ENCODE data around the gene S100A5.

S100A5 gene

DNA sequence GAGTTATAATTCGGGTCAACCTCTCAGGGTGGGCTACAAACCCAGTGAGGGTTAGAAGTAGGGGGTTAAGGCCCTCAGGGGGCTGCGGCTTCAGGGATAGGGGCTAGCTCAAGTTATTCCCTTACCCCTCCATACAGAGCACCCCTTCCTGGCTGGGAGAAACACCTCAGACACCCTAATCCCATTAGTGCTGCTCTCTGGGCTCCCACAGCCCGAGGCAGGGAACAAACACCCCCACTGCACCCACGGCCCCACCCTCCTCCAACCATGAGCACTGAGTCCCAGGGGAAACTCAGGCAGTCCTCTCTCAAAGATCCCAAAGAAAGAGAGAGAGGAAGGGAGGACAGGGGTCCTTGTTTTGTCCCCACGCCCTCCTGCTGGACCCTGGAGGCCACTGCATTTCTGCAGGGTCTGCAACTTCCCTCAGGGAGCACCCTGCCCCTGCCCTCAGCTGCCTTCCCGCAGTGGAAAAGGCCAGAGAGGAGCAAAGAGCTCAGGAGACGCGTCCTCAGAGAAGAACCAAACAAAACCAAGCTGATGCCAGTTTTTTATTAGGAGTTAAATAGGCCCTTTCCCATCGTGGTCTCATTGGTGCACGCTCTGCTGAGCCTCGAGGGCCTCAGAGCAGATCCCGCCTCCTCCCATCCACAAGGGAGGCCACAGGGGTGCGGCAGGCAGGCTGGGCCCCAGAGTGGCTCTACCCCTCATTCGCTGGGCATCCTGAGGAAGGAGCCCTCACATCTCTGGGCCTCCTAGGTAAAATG is 6.2 kb upstream of the S100A5 start:
- no peak for TF ChIP-seq CTCF (IDR thresholded peaks at IDR 0.05; ENCODE audit: insufficient read depth, low read depth, low read length, missing control alignments)
- H3K4me3 ChIP-seq (ENCODE audit: low read length), result no peak overlapping the region
- DNase-seq (ENCODE audit: low read depth), result peak; percentile 17

DNA sequence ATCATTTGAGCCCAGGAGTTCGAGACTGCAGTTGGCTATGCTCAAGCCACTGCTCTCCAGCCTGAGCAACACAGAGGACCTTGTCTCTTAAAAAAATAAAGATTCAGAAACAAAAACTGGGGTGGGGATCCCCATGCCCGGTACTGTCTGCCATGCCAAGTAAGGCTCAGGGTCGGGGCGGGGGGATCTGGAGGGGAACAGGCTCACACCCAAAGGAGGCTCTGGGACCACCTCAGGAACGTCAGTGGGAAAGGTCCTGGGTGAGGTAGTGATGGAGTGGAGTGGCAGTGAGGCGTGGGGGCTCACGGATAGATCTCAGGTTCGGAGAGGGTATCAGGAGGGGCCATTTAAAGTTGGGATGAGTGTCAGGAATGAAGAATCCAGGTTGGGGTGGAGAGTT is 5.6 kb upstream of the S100A5 start:
- no peak for DNase-seq (ENCODE audit: low read depth)
- H3K4me3 ChIP-seq (ENCODE audit: low read length), result no peak overlapping the region
- TF ChIP-seq CTCF (IDR thresholded peaks at IDR 0.05; ENCODE audit: insufficient read depth, low read depth, low read length, missing control alignments), result no peak

- TF ChIP-seq CTCF (IDR thresholded peaks at IDR 0.05; ENCODE audit: insufficient read depth, low read depth, low read length, missing control alignments), result no peak
- H3K4me3 ChIP-seq (ENCODE audit: low read length), result no peak within 1 kb of the TSS
- DNase-seq (ENCODE audit: low read depth), result peak; percentile 94
Observed at GRCh38 chr1:153545067-153546055, 4.6 kb upstream of the S100A5 start, which contains the start of gene S100A4. Gene S100A4 (minus strand): TSS chr1:153545806. CDS start chr1:153544794, 1,012 bp downstream.

- no peak overlapping the region for H3K4me3 ChIP-seq (ENCODE audit: low read length)
- TF ChIP-seq CTCF (IDR thresholded peaks at IDR 0.05; ENCODE audit: insufficient read depth, low read depth, low read length, missing control alignments), result no peak
- peak; percentile 4 for DNase-seq (ENCODE audit: low read depth)
Observed at GRCh38 chr1:153544453-153545066, 3.8 kb upstream of the S100A5 start.

GRCh38 chr1:153543736-153544135 is 3.0 kb upstream of the S100A5 start:
- H3K4me3 ChIP-seq (ENCODE audit: low read length), result no peak overlapping the region
- TF ChIP-seq CTCF (IDR thresholded peaks at IDR 0.05; ENCODE audit: insufficient read depth, low read depth, low read length, missing control alignments), result no peak
- DNase-seq (ENCODE audit: low read depth), result no peak

DNA sequence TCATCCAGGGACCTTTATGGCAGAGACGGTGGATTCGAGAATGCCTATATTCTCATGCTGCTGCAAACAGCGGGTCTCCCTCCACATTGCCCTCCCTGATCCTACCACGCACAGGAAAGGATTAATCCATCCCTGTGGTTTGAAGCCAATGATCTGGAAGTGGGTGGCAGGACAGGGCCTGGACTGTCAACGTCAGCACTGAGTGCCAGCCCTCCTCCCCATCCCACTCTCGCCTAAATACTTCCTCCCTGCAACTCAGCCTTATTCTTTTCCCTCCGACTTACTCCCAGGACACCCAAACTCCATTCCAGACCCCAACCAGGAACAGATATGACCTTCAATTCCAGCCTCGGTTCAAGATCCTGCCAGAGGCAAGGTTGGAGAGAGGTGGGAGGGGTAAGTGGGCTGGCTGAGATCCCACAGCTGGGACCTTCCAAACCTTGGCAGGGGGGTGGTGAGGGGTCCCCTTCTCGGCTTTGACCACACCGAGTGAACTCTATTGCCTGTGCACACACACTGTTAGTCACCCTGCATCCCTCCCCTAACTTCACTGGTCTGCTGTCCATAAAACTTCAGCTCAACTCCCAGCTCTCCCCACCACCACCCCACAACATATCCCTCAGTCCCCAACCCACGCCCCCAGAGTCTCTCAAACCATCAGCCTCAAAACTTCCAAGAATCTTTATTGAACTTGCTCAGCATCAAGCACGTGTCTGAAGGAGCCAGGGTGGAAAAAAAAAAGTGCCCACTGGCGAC is 2.4 kb upstream of the S100A5 start:
- H3K4me3 ChIP-seq (ENCODE audit: low read length), result no peak overlapping the region
- DNase-seq (ENCODE audit: low read depth), result peak; percentile 1
- no peak for TF ChIP-seq CTCF (IDR thresholded peaks at IDR 0.05; ENCODE audit: insufficient read depth, low read depth, low read length, missing control alignments)
